GM23338 (cell line): ENCODE measurements around the gene CPA1. TPM values are rescaled to one million over a fixed set of nuclear protein-coding genes. Genes with fewer than 3 reads are reported as not detected.

Experiments
- ATAC-seq: fragments of 200-7000 bp; cut with Tn5 transposase; 3 replicates; pipeline ENCODE4 v1.9.1; 2020
- DNase-seq: peaks from one replicate; pipeline ENCODE4 v3.0.0-alpha.2; 2015; ENCODE audit warnings: low spot score
- H2AFZ ChIP-seq: fragments of 200-600 bp; sonication (generic); 2 replicates; pipeline ENCODE4 v1.8.0; 2016; ENCODE audit warnings: antibody characterized with exemption, mild to moderate bottlenecking, moderate library complexity
- H3F3A ChIP-seq: fragments of 200-600 bp; sonication (generic); replicated peaks from 2 replicates; pipeline ENCODE4 v1.8.0; 2017; ENCODE audit warnings: antibody characterized with exemption, mixed run types, low read depth
- H3K27ac ChIP-seq: fragments of 200-600 bp; sonication (generic); 2 replicates; pipeline ENCODE4 v1.6.1; 2016; ENCODE audit warnings: low read depth
- H3K27me3 ChIP-seq: fragments of 200-600 bp; sonication (generic); 2 replicates; pipeline ENCODE4 v1.8.0; 2016; ENCODE audit warnings: mild to moderate bottlenecking, mixed run types, moderate library complexity; ENCODE audit not compliant: insufficient read depth
- H3K36me3 ChIP-seq: fragments of 200-600 bp; sonication (generic); 2 replicates; pipeline ENCODE4 v1.8.0; 2016; ENCODE audit warnings: mild to moderate bottlenecking; ENCODE audit not compliant: insufficient read depth
- H3K4me1 ChIP-seq: fragments of 200-600 bp; sonication (generic); 2 replicates; pipeline ENCODE4 v1.8.0; 2016; ENCODE audit warnings: mild to moderate bottlenecking, moderate library complexity; ENCODE audit not compliant: insufficient read depth
- H3K4me2 ChIP-seq: fragments of 200-600 bp; sonication (generic); 2 replicates; pipeline ENCODE4 v1.7.1; 2017; ENCODE audit warnings: mixed run types
- H3K4me3 ChIP-seq: fragments of 200-600 bp; sonication (generic); 2 replicates; pipeline ENCODE4 v1.6.1; 2016; ENCODE audit warnings: mixed run types
- H3K79me2 ChIP-seq: fragments of 200-600 bp; sonication (generic); replicated peaks from 2 replicates; pipeline ENCODE4 v1.8.0; 2017; ENCODE audit warnings: mild to moderate bottlenecking; ENCODE audit not compliant: insufficient read depth
- H3K9me2 ChIP-seq: fragments of 200-600 bp; sonication (generic); 2 replicates; pipeline ENCODE4 v1.8.0; 2017; ENCODE audit not compliant: insufficient read depth
- H4K20me1 ChIP-seq: fragments of 200-600 bp; sonication (generic); replicated peaks from 2 replicates; pipeline ENCODE4 v1.8.0; 2017; ENCODE audit warnings: mild to moderate bottlenecking; ENCODE audit not compliant: insufficient read depth
- H3K27ac Mint-ChIP-seq: 2 replicates; pipeline ENCODE4 v1.8.0; 2020; ENCODE audit warnings: inconsistent platforms, mild to moderate bottlenecking, moderate library complexity, mixed read lengths
- H3K27me3 Mint-ChIP-seq: 3 replicates; pipeline ENCODE4 v1.8.0; 2022; ENCODE audit warnings: low read depth, mild to moderate bottlenecking, moderate library complexity, mixed read lengths, inconsistent platforms; ENCODE audit not compliant: insufficient read depth, poor library complexity
- H3K36me3 Mint-ChIP-seq: 3 replicates; pipeline ENCODE4 v1.8.0; 2021; ENCODE audit warnings: low read depth, mild to moderate bottlenecking, inconsistent platforms, moderate library complexity, mixed read lengths
- H3K4me1 Mint-ChIP-seq: 3 replicates; pipeline ENCODE4 v1.8.0; 2020; ENCODE audit warnings: mild to moderate bottlenecking, inconsistent platforms, mixed read lengths
- H3K4me3 Mint-ChIP-seq: 3 replicates; pipeline ENCODE4 v1.8.0; 2021; ENCODE audit warnings: moderate library complexity, mild to moderate bottlenecking, inconsistent platforms, mixed read lengths
- H3K9me3 Mint-ChIP-seq: 3 replicates; pipeline ENCODE4 v1.8.0; 2020; ENCODE audit warnings: moderate library complexity, mild to moderate bottlenecking, inconsistent platforms, mixed read lengths
- CREB1 ChIP-seq: fragments of 250-450 bp; sonication (Bioruptor Pico); IDR thresholded peaks from 2 replicates; pipeline ENCODE4 v1.5.0; 2020; ENCODE audit warnings: low read depth, mild to moderate bottlenecking, moderate library complexity
- CTCF ChIP-seq, 2 experiments: fragments of 200-600 bp in 1 of 2; sonication (generic) in 1 of 2; conservative IDR thresholded peaks; 2 replicates each; pipeline versions ENCODE4 v1.5.1 to v1.6.1; 2016 to 2017; ENCODE audit warnings: antibody characterized with exemption in 2 of 2, low read depth in 2 of 2, mild to moderate bottlenecking in 2 of 2, moderate library complexity in 1 of 2
- EZH2 ChIP-seq: fragments of 200-600 bp; sonication (generic); IDR thresholded peaks from one replicate; pipeline ENCODE4 v1.8.0; 2017; ENCODE audit warnings: antibody characterized with exemption, mild to moderate bottlenecking, low read depth; ENCODE audit not compliant: unreplicated experiment
- EZH2phosphoT487 ChIP-seq: fragments of 200-600 bp; sonication (generic); IDR thresholded peaks from one replicate; pipeline ENCODE4 v1.8.1; 2018; ENCODE audit warnings: antibody characterized with exemption; ENCODE audit not compliant: unreplicated experiment
- JUNB ChIP-seq: IDR thresholded peaks from one replicate; pipeline ENCODE4 v1.6.1; 2016; ENCODE audit warnings: antibody characterized with exemption; ENCODE audit not compliant: unreplicated experiment
- NANOG ChIP-seq: IDR thresholded peaks from 2 replicates; pipeline ENCODE4 v1.6.1; 2016; ENCODE audit warnings: antibody characterized with exemption, borderline replicate concordance
- POLR2AphosphoS5 ChIP-seq: IDR thresholded peaks from 2 replicates; pipeline ENCODE4 v1.6.1; 2016; ENCODE audit warnings: antibody characterized with exemption, low read depth
- REST ChIP-seq: IDR thresholded peaks from one replicate; pipeline ENCODE4 v1.6.1; 2018; ENCODE audit warnings: antibody characterized with exemption; ENCODE audit not compliant: unreplicated experiment
- STAT1 ChIP-seq: IDR thresholded peaks from one replicate; pipeline ENCODE4 v1.6.1; 2016; ENCODE audit warnings: antibody characterized with exemption; ENCODE audit not compliant: unreplicated experiment
- ZNF114 ChIP-seq: fragments of 250-450 bp; sonication (Bioruptor Pico); IDR thresholded peaks from 2 replicates; pipeline ENCODE4 v1.5.0; 2020; ENCODE audit warnings: mild to moderate bottlenecking, moderate library complexity
- ZNF331 ChIP-seq: fragments of 250-450 bp; sonication (Bioruptor Pico); IDR thresholded peaks from 2 replicates; pipeline ENCODE4 v1.5.0; 2020; ENCODE audit warnings: low read depth, mild to moderate bottlenecking, moderate library complexity
- ZNF462 ChIP-seq: fragments of 250-450 bp; sonication (Bioruptor Pico); IDR thresholded peaks from 2 replicates; pipeline ENCODE4 v1.5.0; 2020; ENCODE audit warnings: mild to moderate bottlenecking, moderate library complexity
- polyA plus RNA-seq: library from polyadenylated mRNA; unstranded; fragments of >200 nt; fragmentation: Nextera tagmentation; extraction: Ambion mirVana; gene quantifications from 2 replicates; pipeline ENCODE4 v1.2.1, GENCODE V29; 2016
- total RNA-seq: library from RNA; depleted of rRNA; stranded (reverse); fragments of >200 nt; shearing (Covaris generic); gene quantifications from 2 replicates; pipeline ENCODE4 v1.2.3, GENCODE V29; 2014
- TF ChIP-seq, protein P1 (sequence below): IDR thresholded peaks from 2 replicates; pipeline ENCODE4 v1.6.1; 2016; ENCODE audit warnings: antibody characterized with exemption

The CPA1 gene
- total and polyA plus RNA-seq, 2 experiments from 2014 or later = not detected

DNA sequence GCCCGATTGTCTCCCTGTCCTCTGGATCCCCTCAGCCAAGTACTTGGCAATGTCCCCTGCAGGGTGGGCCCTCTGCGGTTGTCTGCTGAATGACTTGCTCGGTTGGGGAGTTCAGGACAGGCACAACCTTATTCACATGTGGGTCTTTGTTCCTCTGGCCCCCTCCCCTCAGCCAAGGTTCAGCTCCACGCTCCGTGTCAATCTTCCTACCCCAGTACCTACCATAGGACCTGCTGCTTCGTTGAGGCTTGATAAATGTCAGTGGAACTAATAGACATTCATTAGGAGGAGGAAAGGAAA lies 28.6 kb upstream of the CPA1 start:
- Histone ChIP-seq H2AFZ (peak overlapping the region; percentile 81), H3F3A (no peaks in the 10 kb centered on the region), H3K27me3 (no peaks in the 10 kb centered on the region), H3K27ac (no peak overlapping the region), H4K20me1 (no peaks in the 10 kb centered on the region), H3K4me3 (no peak overlapping the region), H3K4me1 (peaks cover 20% of the 10 kb centered on the region), H3K36me3 (no peaks in the 10 kb centered on the region), H3K79me2 (no peaks in the 10 kb centered on the region), H3K4me2 (0 out of 2 replicates have a peak overlapping the region, but pooled peaks have one; percentile 2), H3K9me2 (peaks cover under 1% of the 10 kb centered on the region; the same call in 1 of the 2 replicates)
- Mint-ChIP-seq H3K4me1 (peaks cover 43% of the 10 kb centered on the region), H3K4me3 (no peak overlapping the region), H3K27me3 (peaks cover 26% of the 10 kb centered on the region), H3K36me3 (no peaks in the 10 kb centered on the region; the same call in 2 of the 3 replicates), H3K27ac (peak overlapping the region; percentile 21; the same call in 1 of the 2 replicates), H3K9me3 (0 out of 3 replicates have a peak, but pooled peaks cover 3% of the 10 kb centered on the region)
- TF ChIP-seq ZNF331 (CRISPR knock-in tag) = no peak
- TF ChIP-seq NANOG = no peak
- no peak for TF ChIP-seq ZNF462
- TF ChIP-seq CTCF (conservative IDR thresholded peaks at IDR 0.05; ENCODE audit: low read depth in 2 of 2) = no peak
- no peak for TF ChIP-seq STAT1
- TF ChIP-seq EZH2 = no peak
- TF ChIP-seq JUNB = no peak
- TF ChIP-seq EZH2phosphoT487 = no peak
- TF ChIP-seq ZNF114 (CRISPR knock-in tag) = no peak
- no peak for TF ChIP-seq POLR2AphosphoS5
- TF ChIP-seq REST = no peak
- TF ChIP-seq, protein P1, sequence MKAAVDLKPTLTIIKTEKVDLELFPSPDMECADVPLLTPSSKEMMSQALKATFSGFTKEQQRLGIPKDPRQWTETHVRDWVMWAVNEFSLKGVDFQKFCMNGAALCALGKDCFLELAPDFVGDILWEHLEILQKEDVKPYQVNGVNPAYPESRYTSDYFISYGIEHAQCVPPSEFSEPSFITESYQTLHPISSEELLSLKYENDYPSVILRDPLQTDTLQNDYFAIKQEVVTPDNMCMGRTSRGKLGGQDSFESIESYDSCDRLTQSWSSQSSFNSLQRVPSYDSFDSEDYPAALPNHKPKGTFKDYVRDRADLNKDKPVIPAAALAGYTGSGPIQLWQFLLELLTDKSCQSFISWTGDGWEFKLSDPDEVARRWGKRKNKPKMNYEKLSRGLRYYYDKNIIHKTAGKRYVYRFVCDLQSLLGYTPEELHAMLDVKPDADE = no peak
- TF ChIP-seq CREB1 (CRISPR knock-in tag) = no peak
- DNase-seq (no peak), ATAC-seq (no peak; the same call in 2 of the 3 replicates)
